ENCODE results near the gene BAMBI.

GRCh38 chr10:28640551-28640950 is 36.8 kb upstream of the BAMBI start:
- TF ChIP-seq POLR2A (IDR thresholded peaks at IDR 0.05) (no peak), CTCF (IDR thresholded peaks at IDR 0.05) (no peak)
